ENCODE data around the gene RNASEH2B. TPM values are rescaled to one million over a fixed set of nuclear protein-coding genes. Genes with fewer than 3 reads are reported as not detected.

The RNASEH2B gene
- 72.6 and 83.4 TPM in 2 replicates for total RNA-seq (2014; rRNA removed)
- polyA plus RNA-seq (2012), result 27.6 TPM

- DNase-seq (ENCODE audit: low read depth), result peak; percentile 66
Measured at GRCh38 chr13:50909605-50910484, at the start of gene RNASEH2B. Gene RNASEH2B (plus strand): TSS chr13:50909791. CDS start chr13:50910077, 286 bp downstream.

DNA sequence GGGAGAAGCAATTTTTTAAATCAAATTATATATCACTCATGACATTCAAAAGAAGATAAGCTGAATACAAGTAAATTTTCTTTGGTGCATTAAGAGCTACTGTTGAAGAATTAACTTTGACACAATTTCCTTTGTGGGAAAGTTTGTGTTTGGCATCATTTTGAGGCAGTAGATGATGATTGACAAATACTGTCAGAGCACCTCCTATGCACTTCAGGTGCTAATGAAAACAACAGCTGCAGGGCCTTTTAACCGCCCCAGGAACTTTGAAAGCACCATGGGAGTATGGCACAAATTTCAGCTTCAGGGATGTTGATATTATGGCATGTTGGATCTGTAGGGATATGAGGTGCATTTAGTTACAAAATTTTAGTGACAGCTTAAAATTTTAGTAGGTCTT, 45.1 kb upstream of the RNASEH2B start:
- DNase-seq (ENCODE audit: low read depth), result no peak

DNA sequence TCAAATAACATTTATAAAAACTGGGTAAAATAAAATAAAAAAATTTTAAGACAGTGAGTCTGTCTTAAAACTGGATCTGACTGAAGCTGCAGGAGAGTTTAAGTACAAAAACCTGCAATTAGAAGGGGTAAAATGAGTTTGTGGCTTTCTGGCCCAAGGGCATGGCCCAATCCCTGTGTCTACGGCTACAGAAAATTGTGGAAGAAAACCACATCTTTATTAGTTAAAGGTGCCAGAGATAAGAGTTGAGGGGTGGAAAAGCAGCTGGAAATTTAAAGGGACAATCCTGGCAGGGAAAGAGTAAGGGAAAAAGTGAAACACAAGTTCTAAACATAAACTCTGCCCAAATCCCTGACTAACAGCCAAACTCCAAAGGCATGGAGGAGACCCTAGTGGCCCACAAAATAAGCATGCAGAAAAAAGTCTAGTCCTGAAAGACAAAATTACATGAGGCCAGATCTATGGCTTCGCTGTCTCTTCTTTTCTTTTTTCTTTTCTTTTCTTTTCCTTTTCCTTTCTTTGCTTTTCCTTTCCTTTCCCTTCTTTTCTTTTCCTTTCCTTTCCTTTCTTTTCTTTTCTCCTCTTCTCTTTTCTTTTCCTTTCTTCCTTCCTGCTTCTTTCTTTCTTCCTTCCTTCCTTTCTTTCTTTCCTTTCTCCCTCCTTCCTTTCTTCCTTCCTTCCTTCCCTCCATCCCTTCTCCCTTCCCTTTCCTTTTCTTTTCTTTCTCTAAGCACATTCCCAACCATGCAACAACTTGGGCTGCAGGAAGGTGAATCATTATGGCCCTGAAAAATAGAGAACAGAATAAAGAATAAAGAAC, 42.6 kb upstream of the RNASEH2B start:
- DNase-seq (ENCODE audit: low read depth), result no peak

DNA sequence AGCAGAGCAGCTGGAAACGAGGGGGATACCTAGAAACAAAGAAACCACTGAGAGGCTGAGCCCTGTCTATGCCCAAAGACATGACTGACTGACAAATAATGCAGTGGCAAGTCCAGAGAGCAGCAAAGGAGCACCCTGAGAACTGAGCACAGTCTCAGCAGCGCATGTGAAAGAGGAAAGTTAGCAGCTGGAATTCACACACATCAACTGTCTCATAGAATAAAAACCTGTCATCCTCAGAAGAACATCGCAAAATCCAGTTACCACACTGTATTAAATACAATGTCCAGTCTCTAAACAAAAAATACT, 42.0 kb upstream of the RNASEH2B start:
- DNase-seq (ENCODE audit: low read depth), result no peak

DNA sequence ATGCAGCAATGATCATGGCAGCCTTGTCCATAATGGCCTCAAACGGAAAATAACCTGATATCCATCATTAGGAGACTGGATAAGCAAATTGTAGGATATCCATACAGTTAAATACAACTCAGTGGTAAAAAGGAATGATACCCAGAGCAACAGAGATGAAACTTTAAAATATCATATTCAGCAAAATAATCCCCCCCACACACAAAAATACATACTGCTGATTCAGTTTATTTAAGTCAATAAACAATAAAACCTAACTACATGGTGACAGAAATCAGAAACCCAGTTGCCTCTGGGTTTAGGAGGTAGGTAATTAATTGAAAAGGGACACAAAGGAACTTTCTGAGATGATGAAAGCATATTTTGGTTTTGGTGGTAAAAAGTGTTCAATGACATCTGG, 38.2 kb upstream of the RNASEH2B start:
- no peak for DNase-seq (ENCODE audit: low read depth)

- DNase-seq (ENCODE audit: low read depth), result no peak
Measured at GRCh38 chr13:50873467-50873866, 36.1 kb upstream of the RNASEH2B start.

- no peak for DNase-seq (ENCODE audit: low read depth)
Measured at GRCh38 chr13:50873991-50874390, 35.6 kb upstream of the RNASEH2B start.

- no peak for DNase-seq (ENCODE audit: low read depth)
Measured at GRCh38 chr13:50882816-50883435, 26.7 kb upstream of the RNASEH2B start.

GRCh38 chr13:50883728-50884127, 25.9 kb upstream of the RNASEH2B start:
- DNase-seq (ENCODE audit: low read depth), result no peak

GRCh38 chr13:50884265-50884664, 25.3 kb upstream of the RNASEH2B start:
- no peak for DNase-seq (ENCODE audit: low read depth)

DNA sequence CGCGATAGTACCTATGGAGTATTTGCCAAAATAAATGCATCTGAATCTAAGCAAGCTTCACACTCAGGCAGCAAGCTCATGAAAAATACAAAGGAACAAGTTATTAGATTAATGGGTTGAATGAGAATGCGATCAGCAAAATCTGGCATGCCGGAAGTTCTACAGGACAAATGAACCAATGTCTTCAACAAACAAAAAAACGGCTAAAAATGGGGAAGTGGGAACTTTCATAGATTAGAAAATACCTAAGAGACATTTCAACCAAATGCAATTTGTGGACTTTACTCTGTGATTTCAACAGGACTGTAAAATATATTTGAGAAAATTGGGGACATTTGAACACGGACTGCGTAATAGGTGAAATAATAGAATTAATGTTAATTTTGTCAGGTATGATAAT, 22.4 kb upstream of the RNASEH2B start:
- DNase-seq (ENCODE audit: low read depth), result no peak

DNA sequence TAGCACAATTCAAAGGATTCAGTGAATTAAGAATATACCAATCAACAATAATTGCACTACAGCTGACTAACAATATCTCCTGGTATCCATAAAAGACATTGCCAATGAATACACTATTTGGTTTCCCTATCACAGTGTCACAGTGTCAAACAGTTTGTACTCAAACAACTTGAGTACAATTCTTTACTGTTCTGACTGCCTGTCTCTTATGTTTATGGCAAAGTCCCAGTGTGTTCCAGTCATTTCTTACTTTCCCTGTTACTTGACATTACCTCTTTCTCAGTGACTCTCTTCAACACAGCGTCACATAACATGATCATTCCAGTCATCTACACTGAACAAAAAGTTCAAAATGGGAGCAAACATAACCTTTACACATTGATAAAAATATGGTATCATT, 21.2 kb upstream of the RNASEH2B start:
- DNase-seq (ENCODE audit: low read depth), result no peak

DNA sequence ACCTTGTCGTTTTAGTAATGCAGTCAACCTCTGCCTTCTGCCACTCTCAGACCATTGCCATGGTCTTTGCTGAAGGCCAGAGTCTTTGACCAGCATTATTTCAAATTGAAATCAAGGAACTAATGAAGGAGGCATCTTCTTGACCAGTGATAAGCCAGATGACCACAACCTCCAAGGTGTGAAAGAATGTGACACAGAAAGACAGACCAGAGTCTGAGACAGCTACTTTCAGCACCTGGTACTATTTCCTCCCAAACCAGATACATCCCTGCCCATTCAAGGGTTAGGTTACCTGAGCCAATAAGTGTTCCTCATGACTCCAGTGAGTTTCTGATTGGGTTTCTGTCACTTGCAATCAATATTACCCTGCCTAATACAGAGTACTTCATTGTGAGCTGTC, 20.3 kb upstream of the RNASEH2B start:
- no peak for DNase-seq (ENCODE audit: low read depth)

- peak; percentile 33 for DNase-seq (ENCODE audit: low read depth)
Measured at GRCh38 chr13:50891206-50891605, 18.4 kb upstream of the RNASEH2B start.

DNA sequence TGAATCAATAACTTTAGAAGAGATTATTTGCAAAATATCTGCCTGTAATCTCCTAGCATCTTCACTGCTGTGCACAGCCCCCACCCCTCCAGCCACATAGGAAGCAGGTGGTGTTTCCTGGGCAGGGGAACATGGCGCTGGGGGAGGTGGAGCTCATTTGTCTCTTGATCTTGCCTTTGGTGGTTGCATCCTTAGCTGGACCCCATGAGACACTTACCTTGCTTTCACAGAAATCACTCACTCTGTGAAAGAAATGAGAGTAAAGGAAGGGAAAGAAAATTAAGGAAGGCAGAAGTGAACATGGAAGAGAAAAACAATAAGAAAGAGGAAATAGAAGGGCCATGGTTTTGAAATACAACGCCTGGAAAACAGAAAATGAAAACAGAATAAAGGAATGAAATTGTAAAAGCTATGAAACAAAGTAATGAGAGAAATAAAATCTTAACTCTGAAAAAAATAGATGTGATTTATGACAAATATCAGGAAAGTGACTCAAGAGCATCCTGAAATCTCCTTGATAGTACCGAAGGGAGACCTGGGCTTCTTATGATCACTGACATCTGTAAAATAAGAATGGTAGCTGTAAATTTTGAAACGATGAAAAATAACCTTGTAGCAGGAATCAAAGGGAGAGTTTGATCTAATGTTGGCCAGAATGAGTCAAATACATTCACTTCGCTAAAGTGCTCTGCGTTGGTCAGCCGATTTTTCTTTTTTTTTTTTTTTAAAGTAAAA, 17.2 kb upstream of the RNASEH2B start:
- no peak for DNase-seq (ENCODE audit: low read depth)

DNA sequence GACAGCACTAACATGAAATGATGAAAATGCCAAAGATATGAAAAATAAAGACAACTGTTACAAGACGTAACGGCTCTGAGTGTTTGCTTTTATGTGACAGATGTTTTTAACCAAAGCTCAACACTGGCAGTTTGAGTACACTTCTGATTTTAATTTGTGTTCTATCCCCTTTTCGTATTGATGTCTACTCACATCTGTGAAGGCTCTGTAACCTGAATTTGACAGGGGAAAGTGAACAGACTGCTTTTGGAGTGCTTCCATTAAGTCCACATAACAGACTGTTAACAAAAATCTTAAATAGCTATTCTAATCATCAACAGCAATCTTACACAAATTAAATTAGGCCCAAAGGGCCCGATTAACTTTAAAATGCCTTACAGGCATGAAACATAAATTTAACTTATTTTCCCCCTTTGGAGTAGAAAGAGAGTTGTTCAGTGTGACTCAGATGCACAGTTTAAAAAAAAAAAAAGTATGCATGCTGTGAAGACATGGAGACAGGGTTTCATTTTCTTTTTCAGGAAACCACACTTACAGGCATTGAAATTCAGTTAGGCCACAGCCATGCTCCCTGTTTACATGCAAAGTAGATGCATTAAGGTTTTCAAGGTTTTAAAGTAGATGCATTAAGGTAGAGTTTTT, 16.3 kb upstream of the RNASEH2B start:
- DNase-seq (ENCODE audit: low read depth), result peak; percentile 79

- no peak for DNase-seq (ENCODE audit: low read depth)
Measured at GRCh38 chr13:50894012-50894411, 15.6 kb upstream of the RNASEH2B start.

DNA sequence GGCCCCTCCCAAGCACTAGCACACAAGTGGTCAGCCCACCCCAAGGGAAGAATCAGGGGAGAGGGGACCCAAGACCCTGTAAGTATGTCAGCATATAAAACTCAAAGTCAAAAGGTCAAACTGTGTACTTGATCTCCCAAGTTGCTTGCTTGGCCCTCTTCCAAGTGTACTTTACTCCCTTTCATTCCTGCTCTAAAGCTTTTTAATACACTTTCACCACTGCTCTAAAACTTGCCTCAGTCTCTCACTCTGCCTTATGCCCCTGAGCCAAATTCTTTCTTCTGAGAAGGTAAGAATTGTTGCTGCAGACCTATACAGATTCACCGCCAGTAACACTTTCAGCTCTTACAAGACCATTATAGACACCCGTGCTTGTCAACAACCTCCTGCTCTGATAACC, 15.1 kb upstream of the RNASEH2B start:
- DNase-seq (ENCODE audit: low read depth), result no peak

DNA sequence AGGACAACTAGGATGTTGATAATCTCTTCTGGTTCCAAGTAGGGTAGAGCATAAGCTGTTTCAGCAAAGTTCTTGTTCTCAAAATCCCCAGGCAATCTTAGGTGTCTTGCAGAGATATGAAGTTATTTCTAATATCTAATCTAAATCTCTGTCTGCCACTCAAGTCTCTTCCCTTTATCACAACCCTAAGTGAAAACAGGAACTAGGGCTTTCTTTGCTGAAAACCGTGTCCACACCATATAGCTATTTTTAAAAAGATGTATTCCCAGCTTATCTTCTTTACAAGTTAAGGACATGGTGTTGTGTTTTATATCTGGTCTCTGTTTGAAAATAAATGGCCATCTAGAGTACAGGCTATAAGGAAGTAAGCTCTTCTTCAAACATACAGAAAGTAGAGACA, 11.3 kb upstream of the RNASEH2B start:
- DNase-seq (ENCODE audit: low read depth), result no peak

- no peak for DNase-seq (ENCODE audit: low read depth)
Measured at GRCh38 chr13:50901701-50902100, 7.9 kb upstream of the RNASEH2B start.

DNA sequence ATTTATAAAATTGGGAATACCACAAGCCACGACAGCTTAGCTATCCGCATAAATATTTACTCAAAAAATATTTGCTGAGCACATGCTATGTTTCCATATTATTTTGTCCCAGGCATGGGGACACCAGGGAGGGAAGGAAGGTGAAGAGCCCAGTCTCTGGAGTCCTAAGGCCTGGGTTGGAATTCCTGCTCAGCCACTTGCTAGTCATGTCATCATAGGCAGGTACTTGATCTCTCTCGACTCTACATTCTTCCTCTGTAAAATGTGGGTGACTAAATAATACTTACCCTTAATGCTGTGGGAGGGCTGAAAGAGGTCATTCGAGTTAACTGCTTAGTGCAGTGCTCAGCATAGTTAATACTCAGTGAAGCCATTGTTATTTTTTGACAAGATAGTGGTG, 4.3 kb upstream of the RNASEH2B start:
- no peak for DNase-seq (ENCODE audit: low read depth)

Data from LHCN-M2 (cell line).